Upper lobe of right lung (tissue), 1 donor: ENCODE measurements around the gene VHLL. TPM values are rescaled to one million over a fixed set of nuclear protein-coding genes. Genes with fewer than 3 reads are reported as not detected.
"Not testable (repeated sequence)": the region's sequence is repeated elsewhere in the genome, so short reads cannot be mapped to it uniquely, and the experiment has no call there.

Source experiments
- ATAC-seq: fragments of 200-7000 bp; cut with Tn5 transposase; one replicate; pipeline ENCODE4 v1.9.1; 2020; ENCODE audit warnings: mild to moderate bottlenecking, moderate library complexity
- DNase-seq: peaks from one replicate; pipeline ENCODE4 v3.0.0-alpha.2; 2020
- H3K27ac ChIP-seq: fragments of 200-600 bp; one replicate; pipeline ENCODE4 v1.8.0; 2022
- H3K27me3 ChIP-seq: fragments of 200-600 bp; one replicate; pipeline ENCODE4 v1.8.0; 2022; ENCODE audit warnings: mild to moderate bottlenecking
- H3K36me3 ChIP-seq: fragments of 200-600 bp; one replicate; pipeline ENCODE4 v1.8.0; 2022
- H3K4me1 ChIP-seq: fragments of 200-600 bp; one replicate; pipeline ENCODE4 v1.8.0; 2022
- H3K4me3 ChIP-seq: fragments of 200-600 bp; one replicate; pipeline ENCODE4 v1.8.0; 2022; ENCODE audit warnings: mild to moderate bottlenecking
- H3K9me3 ChIP-seq: fragments of 200-600 bp; one replicate; pipeline ENCODE4 v1.8.0; 2022
- CTCF ChIP-seq: fragments of 200-600 bp; IDR thresholded peaks from one replicate; pipeline ENCODE4 v1.8.0; 2022; ENCODE audit warnings: antibody characterized with exemption
- intact Hi-C: fragments of 100-400 bp; cut with DNase I; formaldehyde crosslinking; loops from one replicate; pipeline ENCODE4 v1.11.0; 2022
- total RNA-seq: library from RNA; stranded (reverse); fragmentation: NEBNext Ultra II Directional; extraction: Animal tissue kit (Norgen Biotek cat#: 25700); gene quantifications from one replicate; pipeline ENCODE4 v1.2.1, GENCODE V29; 2021
- donor health status: DM: no; HTN: yes; CAD: no; lungs with severe emphysema.

VHLL gene
- total RNA-seq, 1 donor from 2014 or later, result not detected

GRCh38 chr1:156338180-156338976 lies 39.3 kb upstream of the VHLL start, which contains the start of the genes CCT3 and TSACC:
Gene CCT3 (minus strand): TSS chr1:156338292. CDS start chr1:156338184, 108 bp downstream.
Gene TSACC (plus strand): TSS chr1:156338526. CDS start chr1:156339758, 1,232 bp downstream.
- no peak for TF ChIP-seq CTCF
- Histone ChIP-seq H3K27ac (peak within 1 kb of the TSS; percentile 84), H3K27me3 (no peaks in the 10 kb centered on the region), H3K9me3 (no peaks in the 10 kb centered on the region), H3K4me3 (peak within 1 kb of the TSS; percentile 96), H3K36me3 (peaks cover 24% of the 10 kb centered on the region), H3K4me1 (peaks cover 12% of the 10 kb centered on the region)
- intact Hi-C loops, result no loop called here
- peak; percentile 99 for DNase-seq
- ATAC-seq, result peak; percentile 98

- Histone ChIP-seq H3K9me3 (no peaks in the 10 kb centered on the region), H3K27me3 (no peaks in the 10 kb centered on the region), H3K4me1 (peaks cover 12% of the 10 kb centered on the region), H3K36me3 (peaks cover 29% of the 10 kb centered on the region), H3K4me3 (peak overlapping the region; percentile 96), H3K27ac (peak overlapping the region; percentile 70)
- intact Hi-C loops, result no loop called here
- TF ChIP-seq CTCF, result no peak
- DNase-seq (no peak), ATAC-seq (no peak)
Measured at GRCh38 chr1:156337888-156338179, 38.7 kb upstream of the VHLL start.

- no peaks in the 10 kb centered on the region for H3K27me3 ChIP-seq
- ATAC-seq (no peak), DNase-seq (no peak)
- H3K9me3 ChIP-seq, result no peaks in the 10 kb centered on the region
- H3K4me3 ChIP-seq, result peak overlapping the region; percentile 96
- peaks cover 12% of the 10 kb centered on the region for H3K4me1 ChIP-seq
- intact Hi-C loops, result no loop called here
- peak overlapping the region; percentile 70 for H3K27ac ChIP-seq
- TF ChIP-seq CTCF, result no peak
- H3K36me3 ChIP-seq, result peaks cover 35% of the 10 kb centered on the region
Measured at GRCh38 chr1:156337052-156337887, 38.2 kb upstream of the VHLL start.

- no peak for DNase-seq
- Histone ChIP-seq H3K27me3 (no peaks in the 10 kb centered on the region), H3K36me3 (peaks cover 45% of the 10 kb centered on the region), H3K27ac (no peak overlapping the region), H3K4me1 (peaks cover 12% of the 10 kb centered on the region), H3K4me3 (no peak overlapping the region), H3K9me3 (no peaks in the 10 kb centered on the region)
- intact Hi-C loops, result no loop called here
- TF ChIP-seq CTCF, result peak; percentile 9
- no peak for ATAC-seq
Measured at GRCh38 chr1:156336242-156336641, 37.1 kb upstream of the VHLL start.

GRCh38 chr1:156323179-156323578 lies 24.1 kb upstream of the VHLL start:
- H3K36me3 ChIP-seq, result peaks cover 78% of the 10 kb centered on the region
- ATAC-seq, H3K27ac ChIP-seq, H3K4me3 ChIP-seq, H3K9me3 ChIP-seq, intact Hi-C loops, H3K4me1 ChIP-seq, DNase-seq, H3K27me3 ChIP-seq: not testable (repeated sequence)

GRCh38 chr1:156320560-156320959 lies 21.5 kb upstream of the VHLL start:
- Histone ChIP-seq H3K36me3 (peaks cover 99% of the 10 kb centered on the region), H3K27me3 (no peaks in the 10 kb centered on the region), H3K27ac (no peak overlapping the region), H3K4me3 (no peak overlapping the region), H3K9me3 (no peaks in the 10 kb centered on the region), H3K4me1 (no peaks in the 10 kb centered on the region)
- no peak for DNase-seq
- intact Hi-C loops, result no loop called here
- ATAC-seq, result no peak
- TF ChIP-seq CTCF, result no peak
